HG03095 (cell line): ENCODE data around the gene XBP1.
"Not testable (repeated sequence)": the region's sequence is repeated elsewhere in the genome, so short reads cannot be mapped to it uniquely, and the experiment has no call there.

ENCODE experiments used
- ATAC-seq: cut with Tn5 transposase; IDR thresholded peaks from one replicate; pipeline ENCODE4 v1.9.1; 2021; ENCODE audit warnings: moderate library complexity; ENCODE audit not compliant: unreplicated experiment

The XBP1 gene

GRCh38 chr22:28819253-28820096, 19.1 kb upstream of the XBP1 start:
- ATAC-seq = peak; percentile 39

- ATAC-seq = no peak
These were observed 17.8 kb upstream of the XBP1 start for GRCh38 chr22:28817919-28818859.

- no peak for ATAC-seq
These were observed 16.7 kb upstream of the XBP1 start for GRCh38 chr22:28817064-28817463.

- no peak for ATAC-seq
These were observed 15.4 kb upstream of the XBP1 start for GRCh38 chr22:28815729-28816128.

- ATAC-seq = no peak
These were observed 14.7 kb upstream of the XBP1 start for GRCh38 chr22:28815111-28815510.

GRCh38 chr22:28813772-28814518, 13.6 kb upstream of the XBP1 start:
- ATAC-seq = no peak

GRCh38 chr22:28812516-28812915, 12.1 kb upstream of the XBP1 start:
- no peak for ATAC-seq

- no peak for ATAC-seq
These were observed 10.6 kb upstream of the XBP1 start for GRCh38 chr22:28810821-28811491.

- no peak for ATAC-seq
These were observed 8.5 kb upstream of the XBP1 start for GRCh38 chr22:28808716-28809355.

- not testable (repeated sequence) for ATAC-seq
These were observed 5.1 kb upstream of the XBP1 start for GRCh38 chr22:28805426-28805825.

GRCh38 chr22:28802595-28803123, 2.3 kb upstream of the XBP1 start:
- no peak for ATAC-seq

GRCh38 chr22:28801845-28802594, 1.7 kb upstream of the XBP1 start:
- no peak for ATAC-seq

GRCh38 chr22:28799606-28800307, 612 bp downstream of the XBP1 start:
- ATAC-seq = peak; percentile 25

- no peak for ATAC-seq
These were observed 1.4 kb downstream of the XBP1 start for GRCh38 chr22:28798810-28799605.

- ATAC-seq = no peak
These were observed 4.2 kb downstream of the XBP1 start for GRCh38 chr22:28795932-28796856.

- ATAC-seq = no peak
These were observed 5.2 kb downstream of the XBP1 start for GRCh38 chr22:28795071-28795693.
